Liver (tissue), 3 donors: Measurements from ENCODE around the gene TMEM179.

ENCODE experiments used
- ATF3 ChIP-seq: IDR thresholded peaks from 2 replicates; pipeline ENCODE4 v1.6.1; 2016; ENCODE audit warnings: antibody characterized with exemption
- CTCF ChIP-seq: fragments of 150-350 bp; IDR thresholded peaks from 2 replicates; pipeline ENCODE4 v1.5.1; 2017; ENCODE audit warnings: improper control_type of control experiment, low read depth, low read length; ENCODE audit not compliant: missing input control
- EGR1 ChIP-seq, 2 donors: IDR thresholded peaks; 2 replicates each; pipeline ENCODE4 v1.6.1; 2016 to 2018; ENCODE audit warnings: antibody characterized with exemption in 2 of 2, low read depth in 2 of 2
- GABPA ChIP-seq, 2 donors: IDR thresholded peaks in 1 of 2; conservative IDR thresholded peaks in 1 of 2; 2 replicates each; pipeline ENCODE4 v1.6.1; 2016; ENCODE audit warnings: antibody characterized with exemption in 2 of 2, mild to moderate bottlenecking in 1 of 2, moderate library complexity in 1 of 2
- HNF4G ChIP-seq: IDR thresholded peaks from 2 replicates; pipeline ENCODE4 v1.6.1; 2016; ENCODE audit warnings: antibody characterized with exemption
- JUND ChIP-seq, 2 donors: IDR thresholded peaks; 2 replicates each; pipeline ENCODE4 v1.6.1; 2016; ENCODE audit warnings: antibody characterized with exemption in 2 of 2
- MAX ChIP-seq: IDR thresholded peaks from 2 replicates; pipeline ENCODE4 v1.6.1; 2016; ENCODE audit warnings: antibody characterized with exemption
- NR2F2 ChIP-seq: IDR thresholded peaks from 2 replicates; pipeline ENCODE4 v1.6.1; 2016; ENCODE audit warnings: antibody characterized with exemption
- RAD21 ChIP-seq, 2 donors: IDR thresholded peaks; 2 replicates each; pipeline ENCODE4 v1.6.1; 2016; ENCODE audit warnings: antibody characterized with exemption in 2 of 2, mild to moderate bottlenecking in 2 of 2
- REST ChIP-seq: IDR thresholded peaks from 2 replicates; pipeline ENCODE4 v1.6.1; 2016; ENCODE audit warnings: antibody characterized with exemption, mild to moderate bottlenecking
- SP1 ChIP-seq: IDR thresholded peaks from 2 replicates; pipeline ENCODE4 v1.6.1; 2018; ENCODE audit warnings: antibody characterized with exemption, mild to moderate bottlenecking
- TAF1 ChIP-seq: conservative IDR thresholded peaks from 2 replicates; pipeline ENCODE4 v1.6.1; 2016; ENCODE audit warnings: antibody characterized with exemption, mild to moderate bottlenecking
- YY1 ChIP-seq: IDR thresholded peaks from 2 replicates; pipeline ENCODE4 v1.6.1; 2016; ENCODE audit warnings: antibody characterized with exemption, mild to moderate bottlenecking
- donor health status: healthy.
- donor health status: healthy.

GRCh38 chr14:104644656-104645378 lies 40.2 kb upstream of the TMEM179 start:
- TF ChIP-seq SP1 (no peak), CTCF (no peak), TAF1 (no peak), REST (no peak), MAX (no peak), EGR1 (IDR thresholded peaks at IDR 0.05; ENCODE audit: low read depth in 2 of 2) (no peak), JUND (IDR thresholded peaks at IDR 0.05) (no peak), RAD21 (IDR thresholded peaks at IDR 0.05) (no peak), YY1 (no peak), GABPA (IDR thresholded peaks at IDR 0.05 in 1 of 2, conservative IDR thresholded peaks at IDR 0.05 in 1 of 2) (no peak), NR2F2 (no peak), ATF3 (no peak), HNF4G (no peak)
